GM21367 (cell line): ENCODE measurements around the gene ZSWIM6.

Experiments
- ATAC-seq: cut with Tn5 transposase; IDR thresholded peaks from one replicate; pipeline ENCODE4 v1.9.1; 2021; ENCODE audit not compliant: unreplicated experiment

Gene ZSWIM6

DNA sequence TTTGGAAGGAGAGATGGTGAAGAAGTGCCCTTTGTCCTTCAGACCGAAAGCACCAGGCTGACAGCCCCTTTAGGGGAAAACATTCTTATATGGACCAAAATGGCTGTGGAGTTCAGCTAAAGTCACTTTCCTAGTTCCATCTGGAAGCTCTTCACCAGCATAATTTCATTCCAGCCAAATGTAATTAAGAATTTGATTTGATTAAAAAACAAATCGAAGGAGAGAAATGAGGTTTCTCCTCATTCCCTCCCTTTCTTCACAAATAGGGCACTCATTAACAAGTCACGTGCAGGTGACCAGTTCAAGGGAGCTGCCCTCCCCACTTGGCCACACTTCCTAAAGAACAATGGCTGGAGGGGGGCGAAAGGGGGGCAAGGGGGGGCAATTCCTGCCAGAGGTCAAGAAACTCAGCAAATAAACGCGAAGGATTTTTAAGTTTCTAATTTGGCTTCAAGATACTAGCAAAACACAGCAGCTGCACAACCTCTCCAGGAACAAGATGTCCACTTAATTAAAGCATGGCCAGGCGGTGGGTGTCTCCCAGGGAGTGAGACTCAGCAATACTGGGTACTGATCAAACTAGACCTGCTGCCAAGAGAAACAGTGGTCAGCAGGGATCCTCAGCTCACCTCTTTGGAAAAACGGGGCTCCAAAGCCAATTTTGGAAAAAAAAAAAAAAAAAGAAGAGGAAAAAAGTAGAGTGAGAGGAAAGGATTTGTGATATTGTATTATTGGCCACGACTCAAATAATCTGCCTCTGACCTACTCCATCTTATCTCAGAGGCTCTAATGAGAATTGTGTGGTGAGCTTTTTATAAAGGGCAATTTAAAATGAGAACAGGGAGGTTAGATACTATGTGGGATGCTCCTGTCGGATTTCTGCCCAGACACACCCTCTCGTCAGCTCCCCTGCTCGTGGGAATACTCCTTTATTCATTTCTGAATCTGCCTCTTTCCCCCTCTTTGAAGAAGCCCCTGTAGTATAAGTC is 254.3 kb downstream of the ZSWIM6 start:
- ATAC-seq: no peak

DNA sequence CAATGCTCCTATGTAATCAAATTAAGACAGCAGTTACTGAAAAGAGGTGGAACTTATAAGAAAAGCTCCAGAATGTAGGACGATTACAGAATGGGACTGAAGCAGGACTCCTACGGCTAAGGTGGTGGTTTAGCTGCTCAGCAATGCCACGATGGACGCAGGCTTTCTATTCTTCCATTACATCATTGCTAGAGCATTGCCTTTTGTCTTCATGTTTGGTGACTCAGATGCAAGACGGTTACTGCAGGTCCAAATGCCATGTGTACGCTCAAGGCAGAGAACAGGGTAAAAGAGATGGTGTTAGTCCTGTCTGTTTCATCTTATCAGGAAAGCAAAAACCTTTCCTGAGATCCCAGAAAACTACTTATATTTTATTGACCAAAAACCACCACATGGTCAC is 255.1 kb downstream of the ZSWIM6 start:
- ATAC-seq: no peak

DNA sequence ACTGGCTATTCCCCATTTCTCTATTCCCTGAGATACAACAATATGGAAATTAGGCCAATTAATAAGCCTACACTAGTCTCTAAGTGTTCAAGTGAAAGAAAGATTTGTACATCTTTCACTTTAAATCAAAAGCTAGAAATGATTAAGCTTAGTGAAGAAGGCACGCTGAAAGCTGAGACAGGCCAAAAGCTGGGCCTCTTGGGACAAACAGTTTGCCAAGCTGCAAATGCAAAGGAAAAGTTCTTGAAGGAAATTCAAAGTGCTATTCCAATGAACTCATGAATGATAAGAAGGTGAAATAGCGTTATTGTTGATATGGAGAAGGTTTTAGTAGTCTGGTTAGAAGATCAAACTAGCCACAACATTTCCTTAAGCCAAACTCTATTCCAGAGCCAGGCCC is 256.2 kb downstream of the ZSWIM6 start:
- no peak for ATAC-seq

DNA sequence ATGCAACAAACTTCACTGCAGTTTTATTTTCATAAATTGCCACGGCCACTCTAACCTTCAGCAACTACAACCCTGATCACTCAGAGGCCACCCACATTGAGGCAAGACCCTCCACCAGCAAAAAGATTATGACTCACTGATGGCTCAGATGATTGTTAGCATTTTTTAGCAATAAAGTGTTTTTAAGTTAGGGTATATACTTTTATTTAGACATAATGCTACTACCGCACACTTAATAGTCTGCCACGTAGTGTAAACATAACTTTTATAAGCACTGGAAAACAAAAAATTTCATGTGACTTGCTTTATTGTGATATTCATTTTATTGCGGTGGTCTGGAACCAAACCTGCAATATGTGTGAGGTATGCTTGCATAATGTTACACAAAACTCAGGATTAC is 257.9 kb downstream of the ZSWIM6 start:
- no peak for ATAC-seq

- no peak for ATAC-seq
Observed at GRCh38 chr5:61590473-61590872, 258.4 kb downstream of the ZSWIM6 start.

- no peak for ATAC-seq
Observed at GRCh38 chr5:61591859-61592258, 259.8 kb downstream of the ZSWIM6 start.

DNA sequence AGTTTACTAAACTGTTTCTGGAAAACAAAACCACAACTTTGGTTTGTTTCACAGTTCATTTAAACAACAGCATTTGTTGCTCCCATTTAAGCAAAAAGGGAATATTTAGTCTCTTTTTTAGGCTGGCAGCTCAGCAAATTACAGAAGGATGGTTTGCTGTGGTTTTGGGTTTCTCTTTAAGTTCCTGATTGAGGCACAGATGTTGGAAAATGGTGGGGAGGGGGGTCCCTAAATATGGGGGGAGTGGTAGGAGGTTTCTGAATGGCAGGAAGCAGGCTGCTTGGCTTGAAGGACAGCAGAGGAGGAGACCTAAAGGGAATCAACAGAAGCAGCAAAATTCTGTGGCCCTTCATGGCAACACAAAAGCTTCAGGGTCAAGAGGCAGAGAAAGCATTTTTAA is 263.4 kb downstream of the ZSWIM6 start:
- no peak for ATAC-seq
